HS-27A (cell line): ENCODE data around the gene GREB1.

Experiments
- DNase-seq: peaks from one replicate; pipeline ENCODE4 v3.0.0-alpha.2; 2012; ENCODE audit warnings: low read depth, missing footprints

Gene GREB1

GRCh38 chr2:11539317-11540147 is 5.7 kb downstream of the GREB1 start:
- no peak for DNase-seq

- no peak for DNase-seq
Measured at GRCh38 chr2:11540148-11540995, 6.5 kb downstream of the GREB1 start.

- no peak for DNase-seq
Measured at GRCh38 chr2:11540996-11541692, 7.3 kb downstream of the GREB1 start.

GRCh38 chr2:11541693-11542274 is 7.9 kb downstream of the GREB1 start:
- DNase-seq, result no peak

GRCh38 chr2:11542275-11542819 is 8.5 kb downstream of the GREB1 start:
- no peak for DNase-seq

GRCh38 chr2:11543337-11544216 is 9.7 kb downstream of the GREB1 start:
- no peak for DNase-seq

- DNase-seq, result no peak
Measured at GRCh38 chr2:11546072-11546471, 12.2 kb downstream of the GREB1 start.

- DNase-seq, result no peak
Measured at GRCh38 chr2:11547912-11548497, 14.2 kb downstream of the GREB1 start.

GRCh38 chr2:11550302-11550701 is 16.5 kb downstream of the GREB1 start:
- DNase-seq, result no peak

- DNase-seq, result no peak
Measured at GRCh38 chr2:11550901-11551568, 17.2 kb downstream of the GREB1 start.

GRCh38 chr2:11551569-11552259 is 17.9 kb downstream of the GREB1 start:
- no peak for DNase-seq

- no peak for DNase-seq
Measured at GRCh38 chr2:11552260-11552638, 18.4 kb downstream of the GREB1 start.

GRCh38 chr2:11553661-11554398 is 20.0 kb downstream of the GREB1 start:
- DNase-seq, result no peak

GRCh38 chr2:11554399-11554716 is 20.5 kb downstream of the GREB1 start:
- no peak for DNase-seq

GRCh38 chr2:11556101-11556806 is 22.4 kb downstream of the GREB1 start:
- no peak for DNase-seq

GRCh38 chr2:11558214-11558886 is 24.5 kb downstream of the GREB1 start:
- DNase-seq, result no peak

GRCh38 chr2:11559066-11559785 is 25.4 kb downstream of the GREB1 start:
- DNase-seq, result no peak
